GDM1 (cell line): ENCODE results near the gene GNAI3.

Experiments
- DNase-seq: peaks from one replicate; lab custom pipeline; 2025; lab: John Stamatoyannopoulos, UW

The GNAI3 gene

GRCh38 chr1:109546311-109547109, 1.9 kb upstream of the GNAI3 start:
- DNase-seq: peak; percentile 79

GRCh38 chr1:109547463-109548320, 723 bp upstream of the GNAI3 start:
- no peak for DNase-seq

GRCh38 chr1:109556563-109556962, 8.1 kb downstream of the GNAI3 start:
- DNase-seq: no peak

- no peak for DNase-seq
Measured at GRCh38 chr1:109557520-109557919, 9.1 kb downstream of the GNAI3 start.

GRCh38 chr1:109559995-109560394, 11.6 kb downstream of the GNAI3 start:
- no peak for DNase-seq

- DNase-seq: no peak
Measured at GRCh38 chr1:109564194-109564878, 15.9 kb downstream of the GNAI3 start.

- DNase-seq: no peak
Measured at GRCh38 chr1:109565241-109565640, 16.8 kb downstream of the GNAI3 start.

- DNase-seq: no peak
Measured at GRCh38 chr1:109566982-109567381, 18.6 kb downstream of the GNAI3 start.

- no peak for DNase-seq
Measured at GRCh38 chr1:109567877-109568672, 19.7 kb downstream of the GNAI3 start.

GRCh38 chr1:109569323-109569722, 20.9 kb downstream of the GNAI3 start:
- DNase-seq: no peak

GRCh38 chr1:109570414-109570813, 22.0 kb downstream of the GNAI3 start:
- no peak for DNase-seq

- no peak for DNase-seq
Measured at GRCh38 chr1:109573785-109574184, 25.4 kb downstream of the GNAI3 start.

- DNase-seq: no peak
Measured at GRCh38 chr1:109578947-109579443, 30.6 kb downstream of the GNAI3 start.

- no peak for DNase-seq
Measured at GRCh38 chr1:109579491-109579890, 31.1 kb downstream of the GNAI3 start.

GRCh38 chr1:109582021-109582420, 33.6 kb downstream of the GNAI3 start:
- no peak for DNase-seq

- no peak for DNase-seq
Measured at GRCh38 chr1:109584766-109585165, 36.4 kb downstream of the GNAI3 start.

- DNase-seq: no peak
Measured at GRCh38 chr1:109586055-109586454, 37.6 kb downstream of the GNAI3 start.

- no peak for DNase-seq
Measured at GRCh38 chr1:109589177-109589576, 40.8 kb downstream of the GNAI3 start.

GRCh38 chr1:109589679-109590078, 41.3 kb downstream of the GNAI3 start:
- DNase-seq: no peak

- DNase-seq: no peak
Measured at GRCh38 chr1:109592916-109593315, 44.5 kb downstream of the GNAI3 start.

- DNase-seq: no peak
Measured at GRCh38 chr1:109595531-109595930, 47.1 kb downstream of the GNAI3 start.

- no peak for DNase-seq
Measured at GRCh38 chr1:109598156-109598555, 49.7 kb downstream of the GNAI3 start.
